Keratinocyte (primary cell): ENCODE measurements around the gene TAOK1.

Source experiments
- CTCF ChIP-seq, 3 experiments: IDR thresholded peaks in 1 of 3; conservative IDR thresholded peaks in 1 of 3; optimal IDR thresholded peaks in 1 of 3; 2 replicates in 2 of 3; 3 replicates in 1 of 3; pipeline versions ENCODE3 to v1.5.1; 2011; ENCODE audit warnings: low read length in 3 of 3, mild to moderate bottlenecking in 3 of 3, moderate library complexity in 2 of 3, control low read depth in 1 of 3, inconsistent platforms in 1 of 3; ENCODE audit not compliant: insufficient read depth in 2 of 3; ENCODE audit errors: extremely low read depth in 1 of 3
- EZH2 ChIP-seq: IDR thresholded peaks from one replicate; pipeline ENCODE4 v1.6.1; 2012; ENCODE audit warnings: inconsistent platforms, mild to moderate bottlenecking, low read length, moderate library complexity

GRCh38 chr17:29561554-29562517 lies 171.7 kb downstream of the TAOK1 start:
- no peak for TF ChIP-seq CTCF (optimal IDR thresholded peaks at IDR 0.05 in 1 of 3, IDR thresholded peaks at IDR 0.05 in 1 of 3, conservative IDR thresholded peaks at IDR 0.05 in 1 of 3; ENCODE audit: extremely low read depth in 1 of 3, insufficient read depth in 2 of 3, low read length in 3 of 3)
- TF ChIP-seq EZH2 = no peak
